D721Med (cell line): Measurements from ENCODE around the gene NEDD1.

Source experiments
- DNase-seq: peaks from one replicate; pipeline ENCODE4 v3.0.0; 2011; ENCODE audit warnings: low spot score; ENCODE audit not compliant: insufficient read length
- FAIRE-seq: peaks from 2 replicates; lab custom pipeline; 2011; peaks lifted over from hg19 to GRCh38; lab: Jason Lieb, UNC
- CTCF ChIP-seq: IDR thresholded peaks from 2 replicates; pipeline ENCODE4 v1.5.1; 2012; ENCODE audit warnings: mild to moderate bottlenecking, control low read depth; ENCODE audit not compliant: insufficient read depth; ENCODE audit errors: missing control alignments

NEDD1 gene

GRCh38 chr12:96881608-96882007 is 25.4 kb upstream of the NEDD1 start:
- no peak for TF ChIP-seq CTCF
- DNase-seq (no peak), FAIRE-seq (no peak)

DNA sequence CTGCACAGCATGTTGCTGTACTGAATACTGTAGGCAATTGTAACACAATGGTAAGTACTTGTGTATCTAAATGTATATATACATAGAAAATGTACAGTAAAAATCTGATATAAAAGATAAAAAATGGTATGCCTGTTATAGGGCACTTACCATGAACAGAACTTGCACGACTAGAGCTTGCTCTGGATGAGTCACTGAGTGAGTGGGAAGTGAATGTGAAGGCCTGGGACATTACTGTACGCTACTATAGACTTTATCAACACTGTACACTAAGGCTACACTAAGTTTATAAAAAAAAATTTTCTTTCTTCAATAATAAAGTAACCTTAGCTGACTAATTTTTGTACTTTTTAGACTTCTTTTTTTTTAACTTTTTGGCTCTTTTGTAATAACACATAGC is 24.2 kb upstream of the NEDD1 start:
- no peak for TF ChIP-seq CTCF
- no peak for FAIRE-seq
- DNase-seq: no peak

- TF ChIP-seq CTCF: no peak
- no peak for FAIRE-seq
Measured at GRCh38 chr12:96883571-96883970, 23.5 kb upstream of the NEDD1 start.

GRCh38 chr12:96886998-96887677 is 19.9 kb upstream of the NEDD1 start:
- no peak for DNase-seq
- no peak for TF ChIP-seq CTCF
- no peak for FAIRE-seq

More at GRCh38 chr12:96883571-96883970, 23.5 kb upstream of the NEDD1 start:
- DNase-seq: no peak

DNA sequence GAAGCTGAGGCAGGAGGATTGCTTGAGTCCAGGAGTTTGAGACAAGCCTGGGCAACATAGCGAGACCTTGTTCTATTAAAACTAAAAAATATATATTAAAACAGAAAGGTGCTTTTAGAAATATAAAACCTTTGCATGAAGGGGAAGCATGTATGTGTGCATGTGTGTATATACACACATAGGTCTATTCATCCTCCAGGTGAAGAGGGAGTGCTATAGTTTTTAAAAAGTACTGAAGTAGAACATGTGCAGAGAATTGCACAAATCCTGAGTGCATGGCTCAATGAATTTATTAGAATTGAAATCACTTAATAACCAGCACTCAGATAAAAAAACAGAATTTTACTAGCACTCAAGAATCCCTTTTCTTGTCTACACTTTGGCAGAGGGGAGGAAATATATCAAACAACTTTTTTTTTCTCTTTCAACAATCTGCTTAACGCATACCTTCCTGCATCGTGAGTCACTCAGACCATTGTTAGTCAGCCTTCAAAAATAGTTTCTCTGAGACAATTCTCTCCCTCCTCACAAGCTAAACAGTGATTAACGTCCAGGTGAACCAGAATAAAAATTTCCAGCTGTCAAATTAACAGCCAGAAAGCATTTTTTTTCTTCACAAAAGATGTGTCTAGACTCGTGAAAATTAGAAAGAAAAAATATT is 17.7 kb upstream of the NEDD1 start:
- no peak for DNase-seq
- FAIRE-seq: no peak
- TF ChIP-seq CTCF: no peak

GRCh38 chr12:96890331-96890730 is 16.7 kb upstream of the NEDD1 start:
- DNase-seq: no peak
- FAIRE-seq: no peak
- no peak for TF ChIP-seq CTCF

DNA sequence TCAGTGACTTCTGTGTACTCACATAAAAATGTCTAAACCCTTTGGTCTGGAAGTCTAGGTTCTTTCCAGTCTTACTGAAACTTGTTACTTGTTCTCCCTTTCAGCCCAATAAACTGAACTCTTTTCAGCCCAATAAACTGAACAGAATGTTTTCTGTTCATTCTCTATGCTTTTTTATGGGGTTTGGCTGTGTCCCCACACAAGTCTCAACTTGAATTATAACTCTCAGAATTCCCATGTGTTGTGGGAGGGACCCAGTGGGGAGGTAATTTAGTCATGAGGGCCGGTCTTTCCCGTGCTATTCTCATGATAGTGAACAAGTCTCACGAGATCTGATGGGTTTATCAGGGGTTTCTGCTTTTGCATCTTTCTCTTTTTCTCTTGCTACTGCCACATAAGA is 15.0 kb upstream of the NEDD1 start:
- TF ChIP-seq CTCF: no peak
- no peak for DNase-seq
- no peak for FAIRE-seq
